Inflammatory macrophage (primary cell): ENCODE measurements around the gene PDZD2.
"Not testable (repeated sequence)": the region's sequence is repeated elsewhere in the genome, so short reads cannot be mapped to it uniquely, and the experiment has no call there.

Experiments used
- DNase-seq, 2 donors: peaks; one replicate each; pipeline ENCODE4 v3.0.0-alpha.2; 2020 to 2022
- total RNA-seq, 18 experiments: gene quantifications; one replicate each; lab custom pipeline; 2026; ENCODE audit warnings: mixed read lengths in 6 of 18, inconsistent platforms in 2 of 18; lab: John Stamatoyannopoulos, UW

Gene PDZD2
- total RNA-seq, result 0 to 2.2 (median 0.23) reads per million in 18 experiments

DNA sequence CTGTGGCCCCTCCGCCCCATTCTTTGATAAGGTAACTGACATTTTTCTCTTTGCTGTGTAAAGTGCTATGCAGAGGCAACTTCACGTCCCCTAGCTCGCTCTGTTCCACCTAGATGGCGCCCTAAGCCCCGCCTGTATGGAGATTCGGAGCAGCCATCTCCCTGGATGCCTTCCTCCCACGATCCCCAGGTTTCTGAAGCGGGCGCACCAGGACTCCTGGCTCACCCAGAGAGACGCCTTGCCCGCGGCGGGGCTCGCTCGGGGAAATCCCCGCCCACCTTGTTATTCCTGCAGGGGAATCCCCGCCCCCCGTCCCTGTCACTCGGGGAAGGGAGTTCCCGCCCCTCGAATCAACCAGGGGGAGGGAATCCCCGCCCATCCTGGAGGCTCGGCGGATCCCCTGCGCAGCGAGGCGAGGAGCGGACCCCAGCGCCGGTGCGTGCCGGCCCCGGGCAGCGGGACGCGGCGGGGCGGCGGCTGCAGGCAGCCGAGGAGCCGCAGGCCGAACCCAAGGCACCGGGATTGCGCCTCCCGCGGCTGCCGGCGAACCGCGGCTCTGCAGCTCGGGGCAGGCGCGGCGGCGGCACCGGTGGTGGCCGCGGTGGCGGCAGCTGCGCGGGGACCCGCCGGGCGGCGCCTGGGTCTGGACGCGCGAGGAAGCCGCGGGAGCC is at the start of gene PDZD2:
TSS of gene PDZD2 (plus strand) at position 384 of the 671 bp plus-strand sequence.
- peak; percentile 4 to 42 for DNase-seq

DNA sequence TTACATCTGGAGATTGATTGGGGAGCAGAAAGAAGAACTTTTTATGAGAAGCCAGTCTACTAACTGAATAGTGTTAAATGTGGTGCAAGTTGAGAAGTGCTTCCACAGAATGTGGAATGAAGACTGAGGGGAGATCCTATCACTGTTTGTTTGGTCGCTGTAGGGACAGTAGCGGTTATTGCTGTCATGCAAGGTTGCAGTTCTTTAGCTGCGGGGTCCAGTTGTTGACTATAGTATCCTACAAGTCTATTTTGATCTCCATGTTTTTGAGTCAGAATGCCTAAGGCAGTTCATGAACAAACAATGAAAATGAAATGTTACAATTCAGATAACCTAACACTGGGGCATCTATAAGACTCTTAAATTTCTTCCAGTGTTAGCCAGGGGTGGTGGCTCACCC is 45.3 kb upstream of the PDZD2 start:
- no peak for DNase-seq

DNA sequence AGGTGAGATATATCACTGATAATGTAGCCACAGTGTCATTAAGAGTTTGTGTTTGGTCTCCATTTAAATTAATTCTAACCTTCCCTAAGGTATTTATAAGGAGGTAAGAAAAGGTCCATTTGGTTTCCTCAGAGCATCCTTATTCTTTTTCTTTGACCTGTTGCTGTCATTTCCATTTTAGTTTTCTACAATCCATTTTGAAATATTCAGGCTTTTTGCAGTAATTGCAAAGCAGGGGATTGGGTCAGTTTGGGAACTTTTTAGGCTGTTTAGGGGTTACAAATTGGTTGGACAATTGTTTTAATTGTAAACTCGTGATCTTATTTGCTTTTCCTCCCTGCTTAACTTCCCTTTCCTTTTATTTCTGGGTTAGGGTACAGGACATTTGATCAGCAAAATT is 42.6 kb upstream of the PDZD2 start:
- no peak for DNase-seq

DNA sequence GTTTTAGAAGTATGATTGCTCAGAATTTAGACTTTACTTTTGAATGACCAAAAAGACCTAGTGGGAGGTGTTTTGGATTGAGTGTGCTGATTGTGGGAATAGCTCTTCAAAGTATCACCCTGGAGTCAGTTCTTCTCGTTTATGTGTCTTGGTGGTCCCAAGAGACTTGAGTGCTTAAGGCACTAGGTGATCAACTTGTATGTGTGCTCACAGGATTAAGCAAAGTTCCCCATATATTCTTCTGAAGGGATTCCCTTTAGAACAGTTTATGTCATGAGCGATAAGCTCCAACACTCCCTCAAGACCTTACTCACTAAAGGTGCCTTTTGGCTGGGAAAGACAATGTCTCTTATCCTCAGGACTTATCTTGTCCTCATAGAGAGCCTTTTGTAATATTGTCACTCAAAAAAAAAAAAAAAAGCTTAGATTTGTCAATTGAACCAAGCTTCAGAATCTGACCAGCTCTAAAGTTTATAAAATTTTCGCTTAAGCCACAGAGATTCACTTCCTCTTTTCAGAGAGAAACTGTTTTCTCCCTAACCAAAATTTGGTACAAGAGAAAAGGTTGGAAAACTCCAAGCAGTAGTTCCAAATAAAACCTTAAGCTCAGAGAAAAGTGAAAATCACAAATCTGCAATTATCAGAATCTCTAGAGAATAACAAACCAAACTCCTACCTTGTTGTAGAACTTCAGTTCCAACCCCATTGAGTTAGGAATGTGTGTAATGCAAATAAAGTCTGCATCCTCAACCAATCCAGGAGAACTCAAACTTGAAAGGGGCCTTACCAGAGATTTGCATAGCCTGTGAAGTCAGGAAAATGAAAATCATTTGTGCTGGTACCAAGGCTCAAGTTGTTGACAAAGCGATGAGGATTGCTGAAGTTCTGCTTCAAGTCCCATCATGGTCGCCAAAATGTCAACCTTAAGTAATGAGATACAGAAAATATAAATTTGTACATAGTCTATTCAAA is 40.0 kb upstream of the PDZD2 start:
- DNase-seq, result peak; percentile 3 to 20

DNA sequence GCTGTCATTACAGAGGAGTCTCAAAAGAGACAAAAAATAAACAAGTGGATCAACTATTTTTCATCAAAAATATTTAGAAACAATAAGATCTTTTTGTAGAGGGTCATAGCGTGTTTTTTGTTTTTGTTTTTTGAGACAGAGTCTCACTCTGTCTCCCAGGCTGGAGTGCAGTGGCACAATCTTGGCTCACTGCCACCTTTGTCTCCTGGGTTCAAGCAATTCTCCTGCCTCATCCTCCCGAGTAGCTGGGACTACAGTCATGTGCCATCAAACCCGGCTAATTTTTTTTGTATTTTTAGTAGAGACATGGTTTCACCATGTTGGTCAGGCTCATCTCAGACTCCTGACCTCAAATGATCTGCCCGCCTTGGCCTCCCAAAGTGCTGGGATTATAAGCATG is 36.6 kb upstream of the PDZD2 start:
- DNase-seq, result not testable (repeated sequence)

DNA sequence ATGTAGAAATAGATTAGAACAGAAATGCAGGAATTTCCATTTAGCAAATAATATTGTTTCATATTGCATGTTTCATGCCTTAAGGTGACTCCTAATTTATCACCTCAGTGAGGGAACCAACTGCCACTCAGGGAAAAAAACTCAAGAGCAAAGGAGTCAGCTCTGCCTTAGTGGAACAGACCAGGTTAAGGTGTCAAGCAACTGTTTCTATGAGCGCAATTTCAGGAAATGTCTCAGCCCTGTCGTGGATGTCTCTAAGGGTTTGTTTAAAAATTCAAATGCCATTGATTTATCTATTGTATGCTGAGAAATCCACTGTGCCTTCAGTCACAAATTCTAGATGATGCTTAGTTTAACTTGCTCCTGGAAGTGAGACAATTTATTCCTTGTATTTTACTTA is 34.7 kb upstream of the PDZD2 start:
- no peak for DNase-seq

DNA sequence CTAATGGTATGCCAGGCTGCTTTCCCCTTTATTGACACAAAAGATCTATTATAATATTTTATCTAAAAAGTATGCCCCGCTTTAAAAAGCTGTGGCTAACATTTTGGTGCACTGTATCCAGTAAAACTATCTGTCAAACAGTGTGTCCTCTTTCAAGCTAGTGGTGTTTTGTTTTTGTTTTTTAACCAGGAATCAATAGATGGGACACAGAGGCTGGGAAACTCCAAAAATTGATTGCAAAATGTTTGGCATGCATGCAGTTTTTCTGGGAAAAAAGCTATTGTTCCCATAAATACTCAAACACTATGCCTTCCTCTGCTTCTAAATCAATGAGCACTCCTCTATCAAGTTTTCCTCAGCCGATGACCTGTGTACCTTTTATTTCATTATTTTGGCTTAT is 34.3 kb upstream of the PDZD2 start:
- DNase-seq, result no peak

DNA sequence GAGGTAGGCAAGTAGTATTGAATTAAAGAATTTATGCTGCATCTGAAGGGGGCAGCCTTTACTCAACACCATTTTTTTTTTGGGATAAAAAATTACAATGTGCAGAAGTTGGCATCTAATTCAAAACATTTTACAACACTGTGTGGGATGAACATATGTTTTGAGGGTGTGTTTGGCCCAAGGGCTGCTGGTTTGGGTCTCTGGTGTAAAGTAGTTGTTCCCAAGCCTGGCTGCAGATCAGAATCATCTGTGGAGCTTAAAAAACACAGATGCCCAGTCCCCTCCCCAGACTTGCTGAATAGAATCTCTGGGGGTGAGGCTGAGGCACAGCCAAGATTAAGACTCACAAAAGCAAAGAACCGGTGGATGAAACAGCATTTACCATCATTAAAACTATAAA is 33.0 kb upstream of the PDZD2 start:
- no peak for DNase-seq

DNA sequence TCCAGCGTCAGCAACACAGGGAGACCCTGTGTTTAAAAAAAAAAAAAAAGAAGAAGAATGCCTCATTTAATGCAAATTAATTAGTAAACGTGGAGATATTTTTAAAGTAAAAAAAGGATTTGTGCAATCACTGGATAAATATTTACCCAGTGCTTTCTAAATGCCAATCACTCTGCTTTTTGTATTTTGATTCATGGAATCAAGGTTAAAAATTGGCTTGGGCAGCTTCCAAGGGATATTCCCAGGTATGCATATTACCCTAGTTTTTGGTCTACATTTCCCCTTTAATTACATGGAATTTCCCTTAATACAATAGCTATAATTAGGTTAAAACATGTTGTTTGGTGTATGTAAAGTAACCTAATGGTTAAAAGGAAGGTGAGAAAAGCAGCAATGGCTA is 31.4 kb upstream of the PDZD2 start:
- no peak for DNase-seq

DNA sequence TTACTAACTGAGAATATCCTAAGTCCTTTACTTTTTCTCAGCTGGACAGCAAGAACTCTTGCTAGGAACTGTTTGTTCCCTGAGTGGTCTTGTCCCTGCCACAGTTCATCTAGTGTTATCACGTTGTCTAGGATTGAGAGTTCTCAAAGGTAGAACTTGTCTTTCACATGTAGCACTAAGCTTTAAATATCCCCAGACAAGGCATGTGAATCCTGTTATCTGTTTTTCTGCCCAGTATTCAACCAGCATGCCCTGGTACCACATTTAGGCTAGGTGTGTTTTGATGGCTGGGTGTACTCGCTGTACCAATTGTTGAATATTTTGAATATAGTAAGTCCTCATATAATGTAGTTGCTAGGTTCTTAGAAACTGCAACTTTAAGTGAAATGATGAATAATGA is 27.9 kb upstream of the PDZD2 start:
- no peak for DNase-seq

DNA sequence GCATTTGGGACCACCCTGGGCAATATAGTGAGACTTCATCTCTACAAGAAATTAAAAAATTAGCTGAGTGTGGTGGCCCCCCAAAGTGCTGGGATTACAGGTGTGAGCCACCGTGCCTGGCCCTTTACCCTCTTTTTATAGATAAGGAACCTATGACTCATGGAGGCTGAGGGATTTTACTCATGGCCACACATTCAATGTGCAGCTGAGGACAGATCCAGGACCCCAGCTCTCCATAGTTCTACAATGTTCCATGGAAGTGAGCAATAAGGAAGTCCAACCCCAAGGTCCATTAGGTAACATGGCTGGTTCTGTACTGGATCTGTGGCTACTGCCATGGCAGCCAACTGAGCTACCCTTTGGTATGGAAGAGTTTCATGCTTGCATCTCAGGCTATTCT is 25.3 kb upstream of the PDZD2 start:
- no peak for DNase-seq

DNA sequence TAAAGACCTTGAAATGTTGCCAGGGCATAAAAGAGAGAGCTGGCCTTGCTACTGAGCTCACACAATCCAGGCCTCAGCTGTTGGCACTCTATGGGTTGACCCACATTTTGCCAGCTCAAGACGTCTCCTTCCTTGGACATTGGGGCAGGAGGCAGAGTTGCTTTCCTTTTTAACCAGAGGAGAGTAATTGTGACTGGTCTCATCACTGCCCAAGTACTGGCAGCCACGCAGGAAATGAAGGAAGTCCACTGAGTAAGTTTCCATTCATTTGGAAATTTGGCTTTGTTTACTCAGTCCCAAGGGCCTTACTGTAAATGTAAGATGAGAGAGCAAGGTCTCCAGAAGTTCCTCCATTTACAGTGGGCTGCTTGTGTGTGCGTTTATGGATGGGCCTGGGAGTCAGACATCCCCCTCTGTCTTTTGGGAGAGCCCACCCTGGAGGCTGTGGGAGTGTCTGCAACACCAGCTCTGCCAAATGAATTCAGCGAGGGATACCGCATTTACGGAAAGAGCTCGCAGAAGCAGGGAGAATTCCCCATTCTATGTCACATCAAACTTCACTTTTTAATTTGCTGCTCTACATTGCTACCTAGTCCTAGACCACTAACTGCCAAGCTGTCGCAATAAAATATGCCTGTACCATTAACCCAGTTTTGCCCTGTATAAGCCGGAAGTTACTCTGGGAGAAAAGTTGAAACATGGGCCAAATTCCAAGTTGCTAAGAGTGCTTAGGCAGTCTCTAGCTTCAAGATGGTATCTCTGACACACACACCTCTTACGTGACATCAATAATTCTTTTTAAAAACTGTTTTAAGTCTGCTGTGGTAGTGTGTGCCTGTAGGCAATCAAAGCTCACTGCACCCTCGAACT is 24.5 kb upstream of the PDZD2 start:
- no peak for DNase-seq

DNA sequence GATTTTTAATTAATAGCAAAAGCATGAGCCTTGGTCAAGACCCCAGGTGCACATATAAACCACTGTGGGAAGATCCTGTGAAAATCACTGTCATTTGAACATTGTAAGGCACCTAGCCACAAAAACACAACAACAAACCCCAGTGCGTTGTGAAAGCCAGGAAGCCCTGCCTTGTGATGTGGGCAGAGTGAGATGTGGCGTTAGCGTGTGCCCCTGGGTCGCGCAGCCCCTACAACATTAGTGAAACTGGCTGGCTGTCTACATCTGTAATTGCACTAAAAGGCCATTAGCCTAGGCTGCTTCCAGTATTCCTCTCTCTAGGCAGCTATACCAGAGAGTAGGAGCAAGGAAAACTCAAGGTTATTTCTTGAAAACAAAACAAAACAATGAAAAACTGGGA is 21.1 kb upstream of the PDZD2 start:
- no peak for DNase-seq

DNA sequence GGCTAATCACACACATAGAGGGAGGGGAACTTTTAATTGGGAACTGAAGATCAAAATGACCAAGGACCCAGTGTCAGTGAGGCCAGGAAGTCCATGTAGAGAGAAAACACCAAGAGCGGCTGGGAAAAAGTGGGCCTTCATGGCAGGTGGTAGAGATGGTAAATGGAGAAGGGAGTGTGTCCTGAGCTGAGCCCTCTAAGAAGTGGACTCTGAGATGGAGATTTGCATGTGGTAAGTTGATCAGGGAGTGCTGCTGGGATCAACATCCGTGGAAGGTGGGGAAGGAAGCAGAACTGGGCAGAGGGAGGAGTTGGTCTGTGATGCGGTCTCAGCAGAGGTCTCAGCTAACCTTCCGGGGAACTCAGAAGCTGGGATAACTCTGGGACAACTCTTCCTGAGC is 18.9 kb upstream of the PDZD2 start:
- DNase-seq, result no peak

DNA sequence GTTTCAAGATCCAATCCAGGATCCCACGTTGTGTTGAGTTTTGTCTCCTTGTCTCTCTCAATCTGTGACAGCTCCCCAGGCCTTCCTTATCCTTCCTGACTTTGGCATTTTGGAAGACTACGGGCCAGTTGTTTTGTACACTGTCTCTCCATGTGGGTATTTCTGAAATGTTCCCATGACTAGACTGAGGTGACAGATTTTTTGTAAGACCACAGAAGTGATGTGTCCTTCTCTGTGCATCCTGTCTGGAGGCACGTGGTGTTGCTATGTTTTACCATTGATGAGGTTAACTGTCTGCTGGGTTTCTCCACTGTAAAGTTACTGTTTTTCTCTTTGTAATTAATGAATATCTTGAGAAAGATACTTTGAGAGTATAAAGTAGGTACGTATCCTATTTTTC is 15.7 kb upstream of the PDZD2 start:
- DNase-seq, result no peak

DNA sequence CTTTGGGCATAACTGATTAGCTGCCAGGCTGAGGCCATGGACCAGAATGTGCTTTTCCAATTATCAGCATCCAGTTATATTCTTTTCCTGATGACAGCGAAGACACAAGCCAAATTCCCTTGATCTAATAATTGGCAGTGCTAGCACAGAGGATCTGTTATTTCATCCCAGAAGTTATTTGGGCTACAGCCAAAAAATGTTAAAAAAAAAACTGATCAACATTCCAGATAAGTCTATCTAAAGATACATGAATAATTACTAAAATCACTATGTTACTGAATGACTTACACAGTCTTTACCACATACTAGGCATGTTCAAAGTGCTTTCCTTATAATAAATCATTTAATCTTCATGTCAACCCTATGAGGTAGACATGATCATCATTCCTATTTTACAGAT is 13.5 kb upstream of the PDZD2 start:
- DNase-seq, result no peak

DNA sequence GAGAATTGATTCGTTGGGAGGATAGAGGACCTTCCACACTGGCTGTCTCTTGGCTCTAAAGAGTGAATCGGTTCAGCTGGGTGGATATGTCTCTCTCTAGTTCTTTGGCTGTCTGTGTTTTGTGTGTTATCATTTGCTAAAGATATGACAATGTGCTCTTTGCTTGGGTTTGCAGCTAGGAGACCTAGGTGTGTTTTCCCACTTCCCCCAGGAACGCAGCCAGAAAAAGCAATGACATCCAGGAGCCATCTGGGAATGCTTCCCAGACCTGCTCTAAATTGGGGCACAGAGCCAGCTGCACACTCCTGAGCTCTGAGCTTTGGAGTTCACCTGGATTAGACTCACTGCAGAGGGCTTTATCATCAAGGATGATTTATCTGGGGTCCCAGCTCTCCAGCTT is 12.8 kb upstream of the PDZD2 start:
- DNase-seq, result no peak

DNA sequence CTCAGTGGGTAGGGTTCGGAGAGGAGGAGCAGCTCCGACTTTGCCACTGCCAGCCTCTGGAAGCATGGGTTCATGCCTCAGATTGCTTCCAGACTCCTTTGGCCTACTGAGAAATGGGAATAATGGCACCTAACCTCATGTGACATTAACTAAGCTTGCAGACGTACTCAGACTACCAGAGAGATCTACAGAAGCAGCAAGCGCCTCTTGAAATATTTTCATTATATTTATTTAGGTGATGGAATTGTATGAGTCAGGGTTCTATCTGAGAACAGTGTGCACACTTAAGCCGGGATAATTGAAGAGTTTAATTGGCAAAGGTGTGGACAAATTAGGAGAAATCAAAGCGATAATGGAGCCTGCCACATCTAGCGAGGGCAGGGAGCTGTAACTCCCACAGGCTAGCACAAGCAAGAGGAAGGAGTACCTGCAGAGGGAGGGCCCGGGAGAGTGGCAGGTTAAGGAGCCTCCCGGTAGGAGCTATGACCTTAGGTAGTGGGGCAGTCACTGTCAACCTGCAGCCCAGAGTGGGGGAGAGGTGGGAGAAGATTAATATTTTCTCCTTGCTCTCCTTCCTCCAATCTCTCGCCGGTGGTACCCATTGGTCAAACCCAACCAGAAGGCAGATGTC is 12.2 kb upstream of the PDZD2 start:
- DNase-seq, result no peak

DNA sequence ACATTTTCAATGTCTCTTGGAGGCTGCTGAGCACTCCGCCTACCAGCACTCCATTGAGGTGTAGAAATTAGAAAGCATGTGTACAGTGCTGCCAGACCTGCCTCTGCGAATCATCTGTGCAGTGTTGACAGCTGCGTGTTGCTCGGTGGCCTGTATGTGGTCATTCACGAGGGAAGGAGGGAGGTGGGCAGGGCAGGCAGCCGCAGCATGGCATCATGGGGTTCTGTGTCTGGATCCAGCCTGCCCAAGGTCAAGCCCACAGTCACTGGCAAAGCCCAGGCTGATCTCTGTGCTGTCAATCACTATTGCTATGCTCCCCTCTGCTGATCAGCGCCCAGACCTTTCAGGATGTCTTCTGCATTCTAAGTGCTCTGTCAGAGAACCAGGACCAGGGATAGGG is 8.0 kb upstream of the PDZD2 start:
- DNase-seq, result no peak

DNA sequence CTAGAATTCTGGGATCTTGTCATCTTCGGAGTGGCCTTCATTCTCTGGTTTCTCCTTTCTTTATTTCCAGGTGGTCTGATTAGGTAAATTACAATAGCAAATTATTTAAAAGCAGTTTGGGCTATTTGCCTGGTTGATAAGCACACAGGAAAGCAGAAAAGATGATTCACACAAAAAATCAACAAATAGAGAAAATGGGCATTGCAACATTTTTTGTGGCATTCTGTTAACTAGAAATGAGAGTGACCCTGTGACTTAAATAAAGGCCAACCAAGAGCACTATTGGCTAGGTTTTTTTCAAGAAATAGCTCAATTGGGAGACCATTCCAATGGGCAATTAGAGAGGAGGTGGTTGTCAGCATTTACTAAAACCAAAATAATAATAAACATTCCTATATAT is 6.5 kb upstream of the PDZD2 start:
- DNase-seq, result no peak

DNA sequence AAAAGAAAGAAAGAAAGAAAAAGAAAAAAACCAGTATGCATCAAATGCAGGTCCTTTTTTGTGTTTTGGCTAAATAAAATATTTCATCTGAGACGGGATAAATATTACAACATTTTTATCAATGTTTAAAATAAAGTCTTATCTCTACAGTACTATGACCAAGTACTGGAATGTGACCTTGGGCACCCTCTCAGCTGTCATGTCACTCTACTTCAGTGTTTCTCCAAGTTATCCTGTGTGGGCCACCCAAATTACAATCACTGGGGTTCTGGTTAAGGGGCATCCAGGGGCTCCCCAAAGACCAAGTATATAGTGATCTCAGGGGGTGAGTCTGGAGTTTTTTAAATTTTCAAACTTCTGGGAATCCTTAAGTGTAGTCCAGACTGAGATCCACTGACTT is 3.5 kb upstream of the PDZD2 start:
- no peak for DNase-seq

DNA sequence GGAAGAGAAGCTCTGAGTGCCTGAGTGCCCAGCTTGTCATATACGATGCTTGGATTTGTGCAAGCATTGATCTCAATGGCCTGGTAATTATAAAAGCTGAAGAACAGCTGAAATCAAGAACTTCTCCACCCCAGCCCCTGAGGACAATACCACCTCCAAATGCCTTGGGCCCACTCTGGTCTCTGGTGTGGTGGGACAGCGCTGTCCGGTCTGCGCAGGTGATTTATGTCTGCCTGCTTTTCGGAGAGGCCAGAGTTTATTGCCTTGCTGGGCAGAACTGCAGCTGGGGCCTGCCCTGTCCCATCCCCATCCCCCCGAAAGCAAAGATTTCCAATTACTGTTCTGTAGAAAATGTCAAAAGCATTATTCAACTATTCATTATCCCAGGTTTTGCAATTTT is 1.1 kb upstream of the PDZD2 start:
- DNase-seq, result no peak

DNA sequence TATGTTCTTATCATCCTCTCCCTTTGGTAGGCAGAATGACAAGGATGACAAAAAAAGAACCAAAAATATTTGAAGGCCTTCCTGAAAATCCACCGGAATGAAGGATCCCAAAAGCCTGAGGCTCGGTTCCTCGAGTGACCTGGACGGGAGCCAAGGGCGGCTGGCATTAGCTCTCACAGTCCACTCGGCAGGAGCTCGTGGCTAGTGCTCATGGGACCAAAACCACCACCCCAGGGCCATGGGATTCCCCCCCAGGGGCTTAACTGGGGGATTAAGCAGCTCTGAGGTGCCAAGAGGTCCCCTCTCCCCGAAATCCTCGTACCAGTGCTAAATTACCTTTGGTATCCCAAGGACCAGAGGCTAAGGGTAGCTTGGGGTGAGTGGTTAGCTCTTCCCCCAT is 586 bp upstream of the PDZD2 start:
- DNase-seq, result no peak
